Epithelial cell of esophagus (primary cell): Measurements from ENCODE around the gene RARG.

ENCODE experiments used
- DNase-seq: peaks from one replicate; pipeline ENCODE4 v3.0.0; 2010; ENCODE audit warnings: low read depth
- H3K4me3 ChIP-seq: 2 replicates; pipeline ENCODE4 v1.5.1; 2011; ENCODE audit warnings: mild to moderate bottlenecking, low read length, control low read depth
- CTCF ChIP-seq: IDR thresholded peaks from 2 replicates; pipeline ENCODE4 v1.5.1; 2011; ENCODE audit warnings: low read depth, mild to moderate bottlenecking, low read length, control low read depth, inconsistent platforms; ENCODE audit not compliant: insufficient read depth; ENCODE audit errors: missing control alignments

The RARG gene

GRCh38 chr12:53255996-53256395 lies 24.0 kb upstream of the RARG start:
- H3K4me3 ChIP-seq, result no peak overlapping the region
- DNase-seq, result no peak
- TF ChIP-seq CTCF, result no peak

DNA sequence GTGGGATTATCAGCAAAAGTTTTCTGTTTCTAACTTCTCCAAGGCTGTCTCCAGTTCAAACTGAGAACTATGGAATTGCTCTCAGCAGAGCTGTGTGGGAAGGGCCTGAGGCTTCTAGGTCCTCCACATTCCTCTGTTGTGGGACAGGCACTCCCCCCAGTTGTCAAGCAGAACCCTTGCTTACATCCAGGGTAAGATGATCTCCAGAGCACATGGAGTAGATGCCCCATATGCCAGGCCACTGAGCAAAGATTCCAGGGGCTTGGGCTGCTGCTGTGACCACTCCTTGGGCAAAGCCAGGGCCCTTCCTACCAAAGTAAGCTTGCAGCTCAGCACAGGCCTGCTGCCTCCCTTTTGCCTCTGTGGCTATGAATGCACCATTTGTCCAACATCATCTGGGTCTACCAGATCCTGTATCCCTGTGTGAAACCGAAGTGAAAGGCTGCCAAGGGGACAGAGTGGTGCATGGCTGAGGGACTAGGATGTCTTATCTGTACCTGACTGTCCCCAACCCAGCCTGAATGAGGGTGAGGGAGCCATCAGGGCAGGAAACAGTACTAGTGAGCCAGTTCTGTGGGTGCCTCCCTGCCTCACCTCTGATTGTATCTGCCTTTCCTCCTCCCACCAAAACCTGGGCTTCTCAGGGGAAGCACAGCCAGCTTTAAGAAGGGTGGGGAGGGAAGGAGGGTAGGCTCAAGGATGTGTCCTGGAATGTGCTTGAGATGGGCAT lies 23.0 kb upstream of the RARG start:
- no peak overlapping the region for H3K4me3 ChIP-seq
- TF ChIP-seq CTCF, result no peak
- DNase-seq, result no peak

DNA sequence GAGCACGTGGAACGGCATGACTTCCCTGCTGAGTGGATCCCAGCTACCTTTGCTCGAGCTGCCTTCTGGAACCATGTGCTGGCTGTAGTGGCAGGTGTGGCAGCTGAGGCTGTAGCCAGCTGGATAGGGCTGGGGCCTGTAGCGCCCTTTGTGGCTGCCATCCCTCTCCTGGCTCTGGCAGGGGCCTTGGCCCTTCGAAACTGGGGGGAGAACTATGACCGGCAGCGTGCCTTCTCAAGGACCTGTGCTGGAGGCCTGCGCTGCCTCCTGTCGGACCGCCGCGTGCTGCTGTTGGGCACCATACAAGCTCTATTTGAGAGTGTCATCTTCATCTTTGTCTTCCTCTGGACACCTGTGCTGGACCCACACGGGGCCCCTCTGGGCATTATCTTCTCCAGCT lies 21.3 kb upstream of the RARG start:
- no peak overlapping the region for H3K4me3 ChIP-seq
- DNase-seq, result no peak
- no peak for TF ChIP-seq CTCF

DNA sequence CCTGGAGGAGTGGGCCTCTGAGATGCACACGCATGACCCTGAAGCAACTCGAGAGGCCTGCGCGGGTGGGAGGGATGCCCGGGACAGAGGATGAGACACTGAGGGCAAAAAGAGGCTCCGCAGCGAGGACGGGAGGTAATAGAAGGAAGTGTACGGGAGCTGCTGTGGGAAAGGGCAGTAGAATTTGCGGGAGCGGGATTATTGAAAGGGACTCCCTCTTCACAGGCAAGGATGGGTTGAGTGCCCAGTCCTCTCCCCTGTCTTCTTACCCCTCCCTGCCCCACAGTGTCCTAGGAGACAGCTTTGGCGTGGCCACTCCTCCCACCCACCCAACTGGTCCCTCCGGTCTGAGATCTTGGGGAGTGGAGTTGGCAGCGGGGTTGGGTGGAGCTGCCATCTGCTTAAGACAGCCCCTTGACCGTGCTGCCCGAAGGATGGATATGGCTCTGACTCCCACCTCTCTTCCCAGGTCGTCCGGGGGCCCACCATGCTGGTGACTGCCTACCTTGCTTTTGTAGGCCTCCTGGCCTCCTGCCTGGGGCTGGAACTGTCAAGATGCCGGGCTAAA lies 20.4 kb upstream of the RARG start:
- no peak for TF ChIP-seq CTCF
- H3K4me3 ChIP-seq, result peak overlapping the region; percentile 60
- peak; percentile 85 for DNase-seq

DNA sequence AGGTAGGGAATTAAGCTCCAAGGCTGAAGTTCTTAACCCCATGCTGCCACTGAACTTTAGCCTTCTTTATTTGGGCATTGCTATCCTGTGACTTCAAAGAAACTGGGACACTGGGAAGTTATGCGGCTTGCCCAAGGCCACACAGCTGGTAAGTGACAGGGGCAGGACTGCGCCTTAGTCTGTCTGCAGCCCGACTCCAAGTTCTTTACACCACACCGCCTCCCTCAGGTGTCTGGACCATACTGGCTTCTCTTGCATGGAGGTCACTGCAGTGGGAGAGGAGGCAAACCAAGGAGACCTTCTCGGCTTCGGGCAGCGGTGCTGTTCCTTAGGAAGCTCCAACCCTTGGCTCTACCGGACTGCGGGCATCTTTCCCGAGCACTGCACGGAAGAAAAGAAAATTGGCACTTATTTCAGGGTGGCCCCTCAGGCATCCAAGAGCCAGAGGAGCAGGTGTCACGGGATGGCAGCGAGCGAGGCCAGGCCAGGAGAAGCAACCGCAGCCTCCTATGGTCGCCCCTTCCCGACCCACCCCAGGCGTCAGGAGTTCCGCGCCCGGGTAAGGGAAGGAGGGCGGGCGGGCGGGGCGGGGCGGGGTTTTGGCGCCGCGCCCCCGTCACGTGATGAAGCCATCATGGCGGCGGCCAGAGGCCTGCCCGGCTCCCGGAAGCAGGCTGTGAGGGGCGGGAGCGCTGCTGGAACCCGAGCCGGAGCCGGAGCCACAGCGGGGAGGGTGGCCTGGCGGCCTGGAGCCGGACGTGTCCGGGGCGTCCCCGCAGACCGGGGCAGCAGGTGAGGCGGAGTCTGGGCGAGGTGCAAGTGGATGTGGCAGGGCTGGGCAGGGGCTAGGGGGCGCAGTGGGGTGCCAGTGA lies 19.7 kb upstream of the RARG start:
- TF ChIP-seq CTCF, result peak; percentile 59
- H3K4me3 ChIP-seq, result peak overlapping the region; percentile 60
- peak; percentile 76 for DNase-seq

- DNase-seq, result no peak
- H3K4me3 ChIP-seq, result no peak overlapping the region
- no peak for TF ChIP-seq CTCF
Observed at GRCh38 chr12:53245286-53245685, 13.3 kb upstream of the RARG start.

GRCh38 chr12:53244337-53244736 lies 12.3 kb upstream of the RARG start:
- no peak for TF ChIP-seq CTCF
- DNase-seq, result no peak
- H3K4me3 ChIP-seq, result no peak overlapping the region
